ENCODE measurements around the gene SECISBP2. TPM values are rescaled to one million over a fixed set of nuclear protein-coding genes. Genes with fewer than 3 reads are reported as not detected.

SECISBP2 gene
- polyA plus RNA-seq, 1 donor (not counting 4 experiments of a cell fraction or from before 2014, with no cell fraction given), result 24.3 TPM

- H2AFZ ChIP-seq (ENCODE audit: control insufficient read depth, low read length), result no peak overlapping the region
- TF ChIP-seq CTCF (optimal IDR thresholded peaks at IDR 0.05 in 1 of 3, IDR thresholded peaks at IDR 0.05 in 1 of 3, conservative IDR thresholded peaks at IDR 0.05 in 1 of 3; ENCODE audit: extremely low read depth in 1 of 3, insufficient read depth in 2 of 3, low read length in 3 of 3) (no peak), EZH2 (IDR thresholded peaks at IDR 0.05; ENCODE audit: low read length) (no peak)
- H3K79me2 ChIP-seq (ENCODE audit: control insufficient read depth, insufficient read depth, low read length), result no peaks in the 10 kb centered on the region
- no peak overlapping the region for H3K27ac ChIP-seq (ENCODE audit: control insufficient read depth, insufficient read depth, low read length)
- no peaks in the 10 kb centered on the region for H4K20me1 ChIP-seq (ENCODE audit: control insufficient read depth, extremely low read depth, insufficient read depth, low read length)
- no peak overlapping the region for H3K4me3 ChIP-seq (ENCODE audit: control insufficient read depth in 2 of 3, extremely low read depth in 1 of 3, insufficient read depth in 2 of 3, low read depth in 1 of 3, low read length in 3 of 3)
- H3K36me3 ChIP-seq (ENCODE audit: control insufficient read depth in 2 of 2, extremely low read depth in 1 of 2, insufficient read depth in 2 of 2, low read length in 2 of 2), result peaks cover 30 to 44% of the 10 kb centered on the region in 2 experiments
- H3K4me1 ChIP-seq (ENCODE audit: control insufficient read depth, extremely low read depth, insufficient read depth, low read length), result no peaks in the 10 kb centered on the region
- no peak overlapping the region for H3K9ac ChIP-seq (ENCODE audit: control insufficient read depth, extremely low read depth, insufficient read depth, low read length)
- no peaks in the 10 kb centered on the region for H3K9me1 ChIP-seq (ENCODE audit: control insufficient read depth, extremely low read depth, insufficient read depth, low read length)
- dilution Hi-C loops (cut with MboI; ENCODE audit: extremely low pct_ligation_motif_present, low sequenced_read_pairs), result no loop called here
- H3K27me3 ChIP-seq (ENCODE audit: control insufficient read depth, extremely low read depth, insufficient read depth, low read length), result no peaks in the 10 kb centered on the region
- H3K4me2 ChIP-seq (ENCODE audit: control insufficient read depth, extremely low read depth, insufficient read depth, low read depth, low read length), result no peak overlapping the region
- DNase-seq (ENCODE audit: low read depth, low spot score) (no peak), FAIRE-seq (no peak)
- H3K9me3 ChIP-seq (ENCODE audit: control insufficient read depth, low read depth, low read length), result no peaks in the 10 kb centered on the region
These were observed 34.2 kb downstream of the SECISBP2 start for GRCh38 chr9:89352451-89352850.

- FAIRE-seq, result no peak
- Histone ChIP-seq H3K9me1 (ENCODE audit: control insufficient read depth, extremely low read depth, insufficient read depth, low read length) (no peaks in the 10 kb centered on the region), H4K20me1 (ENCODE audit: control insufficient read depth, extremely low read depth, insufficient read depth, low read length) (no peaks in the 10 kb centered on the region), H3K27me3 (ENCODE audit: control insufficient read depth, extremely low read depth, insufficient read depth, low read length) (no peaks in the 10 kb centered on the region), H3K79me2 (ENCODE audit: control insufficient read depth, insufficient read depth, low read length) (no peaks in the 10 kb centered on the region), H3K4me2 (ENCODE audit: control insufficient read depth, extremely low read depth, insufficient read depth, low read depth, low read length) (no peak overlapping the region), H3K27ac (ENCODE audit: control insufficient read depth, insufficient read depth, low read length) (no peak overlapping the region), H2AFZ (ENCODE audit: control insufficient read depth, low read length) (no peak overlapping the region), H3K4me3 (ENCODE audit: control insufficient read depth in 2 of 3, extremely low read depth in 1 of 3, insufficient read depth in 2 of 3, low read depth in 1 of 3, low read length in 3 of 3) (no peak overlapping the region), H3K36me3 (ENCODE audit: control insufficient read depth in 2 of 2, extremely low read depth in 1 of 2, insufficient read depth in 2 of 2, low read length in 2 of 2) (peaks cover 34 to 44% of the 10 kb centered on the region in 2 experiments), H3K9ac (ENCODE audit: control insufficient read depth, extremely low read depth, insufficient read depth, low read length) (no peak overlapping the region), H3K9me3 (ENCODE audit: control insufficient read depth, low read depth, low read length) (no peaks in the 10 kb centered on the region), H3K4me1 (ENCODE audit: control insufficient read depth, extremely low read depth, insufficient read depth, low read length) (no peaks in the 10 kb centered on the region)
- DNase-seq (ENCODE audit: low read depth, low spot score), result no peak
- dilution Hi-C loops (cut with MboI; ENCODE audit: extremely low pct_ligation_motif_present, low sequenced_read_pairs), result no loop called here
- no peak for TF ChIP-seq EZH2 (IDR thresholded peaks at IDR 0.05; ENCODE audit: low read length)
- no peak for TF ChIP-seq CTCF (optimal IDR thresholded peaks at IDR 0.05 in 1 of 3, IDR thresholded peaks at IDR 0.05 in 1 of 3, conservative IDR thresholded peaks at IDR 0.05 in 1 of 3; ENCODE audit: extremely low read depth in 1 of 3, insufficient read depth in 2 of 3, low read length in 3 of 3)
These were observed 34.8 kb downstream of the SECISBP2 start for GRCh38 chr9:89352874-89353649.
